Activated CD8-positive, alpha-beta T cell treated with anti-CD3 and anti-CD28 coated beads for 36 hours (primary cell): ENCODE measurements around the gene RECQL5. TPM values are rescaled to one million over a fixed set of nuclear protein-coding genes. Genes with fewer than 3 reads are reported as not detected.

ENCODE experiments used
- ATAC-seq: fragments of 200-7000 bp; cut with Tn5 transposase; one replicate; pipeline ENCODE4 v1.10.0; 2021; ENCODE audit warnings: mild to moderate bottlenecking, moderate library complexity
- CTCF ChIA-PET: fragments of 350-600 bp; sonication (Branson Sonifier 250); formaldehyde crosslinking; loops from one replicate; lab custom pipeline; 2021; ENCODE audit warnings: antibody characterized with exemption; lab: Charles Lee
- POLR2A ChIA-PET: fragments of 350-600 bp; sonication (Branson Sonifier 250); formaldehyde crosslinking; loops from one replicate; lab custom pipeline; 2021; ENCODE audit warnings: antibody characterized with exemption; lab: Charles Lee
- DNase-seq: peaks from one replicate; pipeline ENCODE4 v3.0.0-alpha.2; 2020
- H3K27ac Mint-ChIP-seq: one replicate; pipeline ENCODE4 v1.8.0; 2021; ENCODE audit warnings: mild to moderate bottlenecking, mixed read lengths
- H3K27me3 Mint-ChIP-seq: one replicate; pipeline ENCODE4 v1.8.0; 2021; ENCODE audit warnings: mixed read lengths
- H3K36me3 Mint-ChIP-seq: one replicate; pipeline ENCODE4 v1.8.0; 2021; ENCODE audit warnings: low read depth, mixed read lengths
- H3K4me1 Mint-ChIP-seq: one replicate; pipeline ENCODE4 v1.8.0; 2021; ENCODE audit warnings: low read depth, mixed read lengths
- H3K4me3 Mint-ChIP-seq: one replicate; pipeline ENCODE4 v1.8.0; 2021; ENCODE audit warnings: mild to moderate bottlenecking, moderate library complexity, mixed read lengths
- H3K9me3 Mint-ChIP-seq: one replicate; pipeline ENCODE4 v1.8.0; 2021; ENCODE audit warnings: mixed read lengths
- intact Hi-C: fragments of 100-400 bp; cut with micrococcal nuclease; formaldehyde crosslinking; loops from one replicate; pipeline ENCODE4 v1.10.0; 2022
- total RNA-seq, 2 experiments: library from RNA; stranded (reverse); gene quantifications; one replicate each; pipeline ENCODE4 v1.2.3, GENCODE V29; 2021
- TF ChIP-seq, protein P1 (sequence below): fragments of 200-600 bp; IDR thresholded peaks from one replicate; pipeline ENCODE4 v1.8.0; 2022; ENCODE audit warnings: antibody characterized with exemption, mild to moderate bottlenecking

Gene RECQL5
- total RNA-seq, 2 experiments from 2014 or later, result 33.3 to 34.2 TPM

DNA sequence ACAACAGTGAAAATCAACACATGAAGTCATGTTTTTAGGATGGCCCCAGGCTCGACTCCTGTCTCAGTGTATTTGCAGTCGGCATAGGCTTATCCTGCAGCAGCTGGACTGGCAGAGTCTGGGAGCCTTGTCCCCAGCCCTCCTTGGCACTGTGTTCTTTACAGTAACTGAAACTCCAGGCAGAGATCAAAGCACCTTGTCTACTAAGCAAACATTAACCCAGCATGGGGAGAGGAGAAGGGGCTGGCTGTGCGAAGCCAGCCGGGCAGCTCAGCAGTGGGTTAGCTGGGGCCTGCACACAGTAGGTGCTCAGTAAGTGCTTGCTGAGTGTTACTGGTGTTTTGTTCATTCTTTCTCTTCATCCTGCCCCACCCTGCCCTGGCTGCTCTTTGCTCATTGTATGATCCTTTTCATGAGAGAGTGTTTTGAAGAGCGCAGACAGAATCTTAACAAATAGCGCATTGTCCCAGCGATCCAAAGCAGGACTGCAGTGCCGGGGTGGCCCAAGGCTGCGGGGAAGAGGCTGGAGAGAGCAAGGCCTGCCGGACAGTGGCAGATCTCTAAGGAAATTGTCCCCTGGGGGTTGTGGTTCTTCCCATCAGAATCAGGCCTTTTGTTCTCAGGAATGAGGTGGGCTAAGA, 30.8 kb upstream of the RECQL5 start:
- Mint-ChIP-seq H3K4me1 (no peaks in the 10 kb centered on the region), H3K27ac (no peak overlapping the region), H3K4me3 (no peak overlapping the region), H3K36me3 (peaks cover 27% of the 10 kb centered on the region), H3K9me3 (no peaks in the 10 kb centered on the region), H3K27me3 (no peaks in the 10 kb centered on the region)
- intact Hi-C loops, result no loop called here
- POLR2A ChIA-PET, result interaction anchor here (1.1 kb wide), 1 partner anchor 9 kb away, joined by 3 read pairs; no protein-coding TSS in a partner anchor
- TF ChIP-seq, protein P1, sequence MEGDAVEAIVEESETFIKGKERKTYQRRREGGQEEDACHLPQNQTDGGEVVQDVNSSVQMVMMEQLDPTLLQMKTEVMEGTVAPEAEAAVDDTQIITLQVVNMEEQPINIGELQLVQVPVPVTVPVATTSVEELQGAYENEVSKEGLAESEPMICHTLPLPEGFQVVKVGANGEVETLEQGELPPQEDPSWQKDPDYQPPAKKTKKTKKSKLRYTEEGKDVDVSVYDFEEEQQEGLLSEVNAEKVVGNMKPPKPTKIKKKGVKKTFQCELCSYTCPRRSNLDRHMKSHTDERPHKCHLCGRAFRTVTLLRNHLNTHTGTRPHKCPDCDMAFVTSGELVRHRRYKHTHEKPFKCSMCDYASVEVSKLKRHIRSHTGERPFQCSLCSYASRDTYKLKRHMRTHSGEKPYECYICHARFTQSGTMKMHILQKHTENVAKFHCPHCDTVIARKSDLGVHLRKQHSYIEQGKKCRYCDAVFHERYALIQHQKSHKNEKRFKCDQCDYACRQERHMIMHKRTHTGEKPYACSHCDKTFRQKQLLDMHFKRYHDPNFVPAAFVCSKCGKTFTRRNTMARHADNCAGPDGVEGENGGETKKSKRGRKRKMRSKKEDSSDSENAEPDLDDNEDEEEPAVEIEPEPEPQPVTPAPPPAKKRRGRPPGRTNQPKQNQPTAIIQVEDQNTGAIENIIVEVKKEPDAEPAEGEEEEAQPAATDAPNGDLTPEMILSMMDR, result no peak
- ATAC-seq (no peak), DNase-seq (no peak)
- CTCF ChIA-PET, result interaction anchor here (0.9 to 1.3 kb wide), 2 partner anchors 50 to 52 kb away, joined by 3 to 4 read pairs; no protein-coding TSS in a partner anchor

DNA sequence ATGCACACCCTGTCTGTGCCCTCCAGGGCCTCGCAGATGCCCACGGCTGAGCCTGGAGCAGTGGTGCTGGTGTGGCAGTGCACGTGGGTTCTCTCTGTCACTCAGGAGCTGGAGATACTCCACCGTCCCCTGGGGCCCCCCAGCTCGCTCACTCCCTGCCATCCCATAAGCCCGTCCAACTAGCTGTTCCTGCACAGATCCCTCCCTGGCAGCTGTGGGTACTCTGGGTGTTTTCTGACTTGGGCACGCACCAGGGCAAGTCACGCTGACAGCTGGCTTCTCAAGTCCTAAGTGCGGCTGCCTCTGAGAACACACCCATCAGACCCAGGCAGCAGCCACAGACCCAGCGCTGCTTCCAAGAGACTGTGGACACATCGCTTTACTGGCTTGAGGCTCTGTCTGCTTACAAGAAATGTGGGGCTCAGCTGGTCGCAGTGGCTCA, 28.9 kb upstream of the RECQL5 start:
- ChIA-PET POLR2A (interaction anchor here (0.6 to 1.2 kb wide), 3 partner anchors 29 to 779 kb away, joined by 3 read pairs; partner anchors contain the start of genes RECQL5 and SAP30BP), CTCF (interaction anchor here (0.9 kb wide), 1 partner anchor 54 kb away, joined by 3 read pairs; no protein-coding TSS in a partner anchor)
- Mint-ChIP-seq H3K36me3 (peaks cover 32% of the 10 kb centered on the region), H3K4me3 (no peak overlapping the region), H3K4me1 (peaks cover 14% of the 10 kb centered on the region), H3K27me3 (no peaks in the 10 kb centered on the region), H3K27ac (no peak overlapping the region), H3K9me3 (no peaks in the 10 kb centered on the region)
- ATAC-seq (no peak), DNase-seq (no peak)
- intact Hi-C loops, result no loop called here
- TF ChIP-seq, protein P1, result no peak

DNA sequence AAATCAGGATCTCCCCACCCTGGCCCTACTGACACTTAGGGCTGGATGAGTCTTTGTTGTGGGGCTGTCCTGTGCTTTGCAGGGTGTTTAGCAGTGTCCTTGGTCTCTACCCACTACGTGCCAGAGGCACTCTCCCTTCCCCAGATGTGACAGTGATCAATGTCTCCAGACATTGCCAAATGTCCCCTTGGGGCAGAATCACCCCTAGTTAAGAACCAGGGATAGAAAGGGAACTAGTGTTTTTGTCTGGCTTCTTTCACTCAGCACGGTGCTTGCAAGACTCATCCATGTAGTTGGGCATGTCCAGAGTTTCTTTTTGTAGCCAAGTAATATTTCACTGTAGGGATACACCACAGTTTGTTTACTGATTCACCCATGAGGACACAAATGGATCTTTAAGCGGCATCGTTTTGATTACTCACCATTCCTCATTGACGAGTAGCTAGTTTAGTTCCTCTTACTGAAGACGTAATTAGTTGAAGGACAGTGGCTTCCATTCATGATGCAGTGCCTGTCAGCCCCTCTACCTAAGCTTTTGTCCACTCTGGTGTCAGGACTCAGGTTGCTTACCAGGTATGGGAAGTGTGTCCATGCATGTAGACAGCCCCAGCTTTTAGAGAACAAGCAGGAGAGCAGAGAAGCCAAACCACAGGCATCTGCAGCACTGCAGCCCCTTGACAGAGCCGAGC, 28.3 kb upstream of the RECQL5 start:
- ChIA-PET POLR2A (interaction anchor here (1.2 kb wide), 1 partner anchor 55 kb away, joined by 3 read pairs; no protein-coding TSS in a partner anchor), CTCF (interaction anchor here (1.3 to 25.7 kb wide), 2 partner anchors 13 to 52 kb away, joined by 3 to 347 read pairs; no protein-coding TSS in a partner anchor)
- TF ChIP-seq, protein P1, result no peak
- H3K27me3 Mint-ChIP-seq, result no peaks in the 10 kb centered on the region
- no peak overlapping the region for H3K4me3 Mint-ChIP-seq
- no peaks in the 10 kb centered on the region for H3K9me3 Mint-ChIP-seq
- H3K4me1 Mint-ChIP-seq, result peaks cover 20% of the 10 kb centered on the region
- ATAC-seq (no peak), DNase-seq (no peak)
- no peak overlapping the region for H3K27ac Mint-ChIP-seq
- H3K36me3 Mint-ChIP-seq, result peaks cover 36% of the 10 kb centered on the region
- intact Hi-C loops, result no loop called here

DNA sequence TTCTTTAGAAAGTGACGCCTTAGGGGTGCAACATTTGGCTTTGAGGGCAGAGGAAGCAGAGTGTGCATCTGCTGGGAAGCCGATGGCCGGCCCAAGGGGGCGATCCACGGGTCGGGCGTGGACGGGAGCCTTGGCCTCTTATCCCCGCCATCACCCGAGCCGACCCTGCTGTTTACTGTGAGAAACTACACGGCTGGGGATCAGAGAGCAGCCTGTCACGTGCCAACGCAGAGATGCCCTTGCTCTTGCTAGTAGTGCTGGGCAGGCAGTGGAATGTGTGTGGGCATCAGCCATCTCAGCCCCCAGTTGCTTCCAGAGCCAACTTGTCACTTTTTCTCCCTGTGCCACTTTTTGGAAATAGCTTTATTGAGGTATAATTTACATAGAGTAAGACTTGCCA, 27.6 kb upstream of the RECQL5 start:
- peaks cover 26% of the 10 kb centered on the region for H3K4me1 Mint-ChIP-seq
- H3K27ac Mint-ChIP-seq, result no peak overlapping the region
- ATAC-seq (no peak), DNase-seq (no peak)
- ChIA-PET POLR2A (interaction anchor here (1.2 kb wide), 1 partner anchor 55 kb away, joined by 3 read pairs; no protein-coding TSS in a partner anchor), CTCF (interaction anchor here (1.3 to 25.7 kb wide), 2 partner anchors 12 to 53 kb away, joined by 3 to 347 read pairs; no protein-coding TSS in a partner anchor)
- peaks cover 37% of the 10 kb centered on the region for H3K36me3 Mint-ChIP-seq
- intact Hi-C loops, result no loop called here
- H3K4me3 Mint-ChIP-seq, result no peak overlapping the region
- TF ChIP-seq, protein P1, result no peak
- no peaks in the 10 kb centered on the region for H3K9me3 Mint-ChIP-seq
- H3K27me3 Mint-ChIP-seq, result no peaks in the 10 kb centered on the region
